H1 (cell line): Measurements from ENCODE around the gene AOPEP. TPM values are rescaled to one million over a fixed set of nuclear protein-coding genes. Genes with fewer than 3 reads are reported as not detected.

Experiments used
- CTCF ChIA-PET: fragments of 300-600 bp; sonication (Branson Sonifier 250); formaldehyde crosslinking; loops from one replicate; lab custom pipeline; 2021; ENCODE audit not compliant: partially characterized antibody; lab: Charles Lee
- POLR2A ChIA-PET: fragments of 300-600 bp; sonication (Branson Sonifier 250); formaldehyde crosslinking; loops from one replicate; lab custom pipeline; 2021; ENCODE audit warnings: inconsistent platforms; ENCODE audit not compliant: partially characterized antibody; lab: Charles Lee
- DNase-seq, 2 experiments: peaks; one replicate each; pipeline versions ENCODE4 v3.0.0 to v3.0.0-alpha.2; 2010 to 2022; ENCODE audit warnings: low spot score in 2 of 2, low read depth in 1 of 2, mixed read lengths in 1 of 2
- FAIRE-seq: peaks from 2 replicates; lab custom pipeline; 2011; peaks lifted over from hg19 to GRCh38; lab: Jason Lieb, UNC
- H2AFZ ChIP-seq: 2 replicates; pipeline ENCODE4 v1.8.1; 2012; ENCODE audit warnings: low read length, inconsistent platforms
- H2AK5ac ChIP-seq: 2 replicates; pipeline ENCODE4 v1.6.1; 2013; ENCODE audit warnings: low read depth, low read length
- H2BK120ac ChIP-seq: replicated peaks from 2 replicates; pipeline ENCODE3; 2013; ENCODE audit warnings: low read depth, low read length, inconsistent platforms
- H2BK12ac ChIP-seq: 2 replicates; pipeline ENCODE4 v1.6.1; 2013; ENCODE audit warnings: low read depth, low read length
- H2BK15ac ChIP-seq: 2 replicates; pipeline ENCODE4 v1.6.1; 2013; ENCODE audit warnings: low read length
- H2BK20ac ChIP-seq: 2 replicates; pipeline ENCODE4 v1.6.1; 2013; ENCODE audit warnings: low read length
- H2BK5ac ChIP-seq: 2 replicates; pipeline ENCODE4 v1.6.1; 2013; ENCODE audit warnings: low read depth, low read length
- H3K14ac ChIP-seq: 2 replicates; pipeline ENCODE4 v1.6.1; 2013; ENCODE audit warnings: inconsistent platforms; ENCODE audit not compliant: insufficient read length
- H3K18ac ChIP-seq: 2 replicates; pipeline ENCODE4 v1.6.1; 2013; ENCODE audit warnings: low read length; ENCODE audit errors: extremely low read depth
- H3K23ac ChIP-seq: 2 replicates; pipeline ENCODE4 v1.6.1; 2013; ENCODE audit warnings: inconsistent platforms; ENCODE audit not compliant: insufficient read length
- H3K23me2 ChIP-seq: 2 replicates; pipeline ENCODE4 v1.6.1; 2013; ENCODE audit warnings: low read depth, low read length
- H3K27ac ChIP-seq: 2 replicates; pipeline ENCODE4 v1.6.1; 2011; ENCODE audit warnings: low read depth, low read length, inconsistent platforms
- H3K27me3 ChIP-seq, 4 experiments: replicated peaks in 1 of 4; 1 replicate in 1 of 4; 2 replicates in 3 of 4; pipeline versions ENCODE4 v1.6.1 to v1.8.1; 2011 to 2013; ENCODE audit warnings: low read length in 3 of 4, mild to moderate bottlenecking in 3 of 4, inconsistent platforms in 2 of 4, mixed read lengths in 2 of 4, moderate library complexity in 1 of 4; ENCODE audit not compliant: control insufficient read depth in 3 of 4, insufficient read depth in 3 of 4; ENCODE audit errors: extremely low read depth in 1 of 4
- H3K36me3 ChIP-seq, 4 experiments: 2 replicates each; pipeline versions ENCODE4 v1.6.1 to v1.8.1; 2011 to 2013; ENCODE audit warnings: mild to moderate bottlenecking in 4 of 4, low read length in 3 of 4, moderate library complexity in 2 of 4, control low read depth in 1 of 4, inconsistent platforms in 1 of 4; ENCODE audit not compliant: insufficient read depth in 4 of 4, control insufficient read depth in 2 of 4
- H3K4ac ChIP-seq: replicated peaks from 2 replicates; pipeline ENCODE3; 2013; ENCODE audit warnings: low read length, low read depth, mixed read lengths, inconsistent platforms; ENCODE audit not compliant: insufficient read length
- H3K4me1 ChIP-seq, 4 experiments: replicated peaks in 1 of 4; 1 replicate in 1 of 4; 2 replicates in 3 of 4; pipeline versions ENCODE4 v1.6.1 to v1.8.1; 2011 to 2013; ENCODE audit warnings: low read length in 3 of 4, inconsistent platforms in 2 of 4, mixed read lengths in 1 of 4; ENCODE audit not compliant: insufficient read depth in 4 of 4, control insufficient read depth in 3 of 4
- H3K4me2 ChIP-seq, 2 experiments: 2 replicates each; pipeline versions ENCODE4 v1.6.1 to v1.8.1; 2011 to 2013; ENCODE audit warnings: low read depth in 2 of 2, low read length in 2 of 2, control low read depth in 1 of 2, inconsistent platforms in 1 of 2, mild to moderate bottlenecking in 1 of 2; ENCODE audit not compliant: insufficient read depth in 1 of 2
- H3K4me3 ChIP-seq, 4 experiments: fragments of 200-600, 300-600 bp in 1 of 4; sonication (generic), shearing (Covaris generic), sonication (Bioruptor Twin) in 1 of 4; 2 replicates each; pipeline versions ENCODE4 v1.5.1 to v1.8.1; 2011 to 2016; ENCODE audit warnings: low read length in 4 of 4, low read depth in 3 of 4, control low read depth in 2 of 4, inconsistent platforms in 2 of 4, mild to moderate bottlenecking in 2 of 4, mixed read lengths in 1 of 4, moderate library complexity in 1 of 4; ENCODE audit not compliant: insufficient read depth in 2 of 4; ENCODE audit errors: extremely low read depth in 1 of 4
- H3K56ac ChIP-seq: replicated peaks from 2 replicates; pipeline ENCODE3; 2013; ENCODE audit warnings: low read depth, mild to moderate bottlenecking, mixed read lengths, low read length, inconsistent platforms; ENCODE audit not compliant: insufficient read length
- H3K79me1 ChIP-seq: 2 replicates; pipeline ENCODE4 v1.6.1; 2013; ENCODE audit warnings: low read depth, low read length, control low read depth
- H3K79me2 ChIP-seq, 2 experiments: 2 replicates each; pipeline versions ENCODE4 v1.6.1 to v1.8.1; 2012 to 2013; ENCODE audit warnings: low read length in 2 of 2, mild to moderate bottlenecking in 2 of 2, inconsistent platforms in 1 of 2; ENCODE audit not compliant: insufficient read depth in 2 of 2, control insufficient read depth in 1 of 2
- H3K9ac ChIP-seq, 4 experiments: replicated peaks in 1 of 4; 1 replicate in 1 of 4; 2 replicates in 3 of 4; pipeline versions ENCODE4 v1.6.1 to v1.8.1; 2011 to 2013; ENCODE audit warnings: low read depth in 3 of 4, low read length in 3 of 4, control low read depth in 2 of 4, mild to moderate bottlenecking in 2 of 4, moderate library complexity in 2 of 4, inconsistent platforms in 1 of 4; ENCODE audit errors: extremely low read depth in 1 of 4
- H3K9me3 ChIP-seq, 2 experiments: 2 replicates each; pipeline versions ENCODE4 v1.6.1 to v1.8.1; 2012 to 2013; ENCODE audit warnings: mild to moderate bottlenecking in 2 of 2, moderate library complexity in 2 of 2, control low read depth in 1 of 2, inconsistent platforms in 1 of 2, low read depth in 1 of 2, low read length in 1 of 2, mixed read lengths in 1 of 2; ENCODE audit not compliant: insufficient read depth in 2 of 2
- H4K20me1 ChIP-seq, 2 experiments: replicated peaks in 1 of 2; 2 replicates each; pipeline versions ENCODE3 to v1.8.1; 2011 to 2013; ENCODE audit warnings: inconsistent platforms in 2 of 2, low read length in 2 of 2, mild to moderate bottlenecking in 1 of 2; ENCODE audit not compliant: insufficient read depth in 2 of 2, control insufficient read depth in 1 of 2
- H4K5ac ChIP-seq: 2 replicates; pipeline ENCODE4 v1.6.1; 2013; ENCODE audit warnings: low read length, low read depth, mixed read lengths, inconsistent platforms; ENCODE audit not compliant: insufficient read length
- H4K8ac ChIP-seq: 2 replicates; pipeline ENCODE4 v1.8.0; 2013; ENCODE audit warnings: mild to moderate bottlenecking, moderate library complexity, low read length, inconsistent platforms; ENCODE audit not compliant: insufficient read depth; ENCODE audit errors: extremely low read depth
- H4K91ac ChIP-seq: replicated peaks from 2 replicates; pipeline ENCODE3; 2013; ENCODE audit warnings: low read length, mixed read lengths, inconsistent platforms; ENCODE audit not compliant: insufficient read length
- BCL11A ChIP-seq, 2 experiments: IDR thresholded peaks; one replicate each; pipeline ENCODE4 v1.6.1; 2011; ENCODE audit warnings: low read depth in 2 of 2, low read length in 2 of 2, mild to moderate bottlenecking in 2 of 2
- CHD2 ChIP-seq: IDR thresholded peaks from 2 replicates; pipeline ENCODE4 v1.6.1; 2012; ENCODE audit warnings: low read length, improper control_type of control experiment
- EP300 ChIP-seq, 2 experiments: IDR thresholded peaks; 1 replicate in 1 of 2; 2 replicates in 1 of 2; pipeline ENCODE4 v1.6.1; 2011 to 2012; ENCODE audit warnings: low read depth in 2 of 2, low read length in 2 of 2, mild to moderate bottlenecking in 2 of 2, borderline replicate concordance in 1 of 2, inconsistent platforms in 1 of 2, moderate library complexity in 1 of 2
- EZH2 ChIP-seq: fragments of 200-600 bp; sonication (generic); IDR thresholded peaks from 2 replicates; pipeline ENCODE4 v1.7.1; 2012; ENCODE audit warnings: low read depth, mild to moderate bottlenecking, moderate library complexity, low read length, inconsistent platforms; ENCODE audit not compliant: severe bottlenecking
- GTF2F1 ChIP-seq: IDR thresholded peaks from 2 replicates; pipeline ENCODE4 v1.6.1; 2012; ENCODE audit warnings: low read depth, low read length, improper control_type of control experiment, borderline replicate concordance
- HDAC6 ChIP-seq: IDR thresholded peaks from one replicate; pipeline ENCODE4 v1.7.1; 2012; ENCODE audit warnings: low read depth, mild to moderate bottlenecking, inconsistent platforms, low read length, moderate library complexity
- JUND ChIP-seq: IDR thresholded peaks from 2 replicates; pipeline ENCODE4 v1.6.1; 2011; ENCODE audit warnings: mild to moderate bottlenecking, improper control_type of control experiment, low read length
- KDM4A ChIP-seq: IDR thresholded peaks from one replicate; pipeline ENCODE4 v1.7.1; 2012; ENCODE audit warnings: low read depth, mild to moderate bottlenecking, moderate library complexity, low read length, inconsistent platforms; ENCODE audit not compliant: severe bottlenecking
- MAFK ChIP-seq: IDR thresholded peaks from 2 replicates; pipeline ENCODE4 v1.6.1; 2012; ENCODE audit warnings: low read depth, mild to moderate bottlenecking, improper control_type of control experiment, low read length
- NANOG ChIP-seq: IDR thresholded peaks from 2 replicates; pipeline ENCODE4 v1.6.1; 2011; ENCODE audit warnings: low read length, low read depth, mild to moderate bottlenecking, inconsistent platforms; ENCODE audit not compliant: insufficient read depth, poor library complexity, severe bottlenecking
- NRF1 ChIP-seq: IDR thresholded peaks from 2 replicates; pipeline ENCODE4 v1.6.1; 2011; ENCODE audit warnings: mild to moderate bottlenecking, low read depth, low read length, improper control_type of control experiment
- POLR2A ChIP-seq, 2 experiments: IDR thresholded peaks; 1 replicate in 1 of 2; 2 replicates in 1 of 2; pipeline ENCODE4 v1.6.1; 2011; ENCODE audit warnings: low read depth in 2 of 2, low read length in 2 of 2, mild to moderate bottlenecking in 2 of 2; ENCODE audit errors: control extremely low read depth in 1 of 2
- RXRA ChIP-seq: IDR thresholded peaks from 2 replicates; pipeline ENCODE4 v1.6.1; 2011; ENCODE audit warnings: low read depth, mild to moderate bottlenecking, low read length, moderate library complexity; ENCODE audit not compliant: insufficient read depth
- SIX5 ChIP-seq: IDR thresholded peaks from 2 replicates; pipeline ENCODE4 v1.6.1; 2011; ENCODE audit warnings: mild to moderate bottlenecking, low read depth, low read length
- TBP ChIP-seq: IDR thresholded peaks from 2 replicates; pipeline ENCODE4 v1.6.1; 2011; ENCODE audit warnings: low read depth, low read length, improper control_type of control experiment
- WGBS, 2 experiments: shearing (Covaris generic) in 1 of 2; methylation state at CpG; one replicate each; pipeline versions ENCODE4 v1.1.6 to v1.1.7; 2013 to 2015; ENCODE audit warnings: low lambda C conversion rate in 2 of 2, mixed read lengths in 2 of 2, inconsistent platforms in 1 of 2, low coverage in 1 of 2, missing lambda C conversion rate in 1 of 2; ENCODE audit not compliant: insufficient replicate concordance in 2 of 2, insufficient coverage in 1 of 2, insufficient read length in 1 of 2; ENCODE audit errors: extremely low coverage in 1 of 2, missing lambda C conversion rate in 1 of 2; 5-methylcytosine and 5-hydroxymethylcytosine counted together
- polyA plus RNA-seq, 7 experiments: library from polyadenylated mRNA; depleted of rRNA in 3 of 7; stranded (reverse) in 5 of 7; unstranded in 2 of 7; fragments of >200 nt in 5 of 7; fragments of 200-250 nt in 2 of 7; gene quantifications; 1 replicate in 5 of 7; 2 replicates in 1 of 7; 4 replicates in 1 of 7; pipeline versions ENCODE4 v1.2.1 to v1.2.3, GENCODE V29; 2011 to 2013; ENCODE audit warnings: missing spikeins in 2 of 7, mixed read lengths in 2 of 7
- total RNA-seq: library from RNA; stranded (reverse); fragmentation: NEBNext Ultra II Directional; extraction: Animal tissue kit (Norgen Biotek cat#: 25700); gene quantifications from 2 replicates; pipeline ENCODE4 v1.2.1, GENCODE V29; 2021

The AOPEP gene
- total and polyA plus RNA-seq, 2 of the 8 experiments (the other 6 are each of a cell fraction or from before 2014, with no cell fraction given), result 6.1 to 14.3 TPM

GRCh38 chr9:95029720-95030119, 303.2 kb downstream of the AOPEP start:
- Histone ChIP-seq H3K79me1 (no peaks in the 10 kb centered on the region), H3K4me1 (no peaks in the 10 kb centered on the region; a peak in 1 of 7 replicates), H3K23me2 (no peaks in the 10 kb centered on the region), H3K27ac (no peak overlapping the region), H4K91ac (no peak overlapping the region), H3K4me3 (no peak overlapping the region), H3K56ac (no peak overlapping the region), H3K4me2 (no peak overlapping the region), H2BK15ac (no peak overlapping the region), H3K79me2 (no peaks in the 10 kb centered on the region), H3K4ac (no peak overlapping the region), H2BK120ac (no peak overlapping the region), H3K9ac (no peak overlapping the region), H3K18ac (no peak overlapping the region), H2AK5ac (no peak overlapping the region), H3K27me3 (no peaks in the 10 kb centered on the region), H3K9me3 (no peaks in the 10 kb centered on the region), H2BK12ac (no peak overlapping the region), H4K8ac (no peak overlapping the region), H3K14ac (no peak overlapping the region), H2BK5ac (no peak overlapping the region), H3K23ac (no peak overlapping the region), H2BK20ac (no peak overlapping the region), H4K20me1 (no peaks in the 10 kb centered on the region), H3K36me3 (no peaks in the 10 kb centered on the region), H4K5ac (no peak overlapping the region), H2AFZ (no peak overlapping the region)
- FAIRE-seq (no peak), DNase-seq (no peak)
- 91% methylated on average over 2 of the region's 2 CpGs; no CpG with 5 or more reads in 1 of the 2 experiments for WGBS, 2 experiments
- ChIA-PET CTCF (interaction anchor here (0.7 to 1.4 kb wide), 4 partner anchors 36 to 230 kb away, joined by 3 read pairs; no protein-coding TSS in a partner anchor), POLR2A (no interaction called here)
- no peak for TF ChIP-seq JUND
- no peak for TF ChIP-seq HDAC6
- no peak for TF ChIP-seq RXRA
- no peak for TF ChIP-seq NRF1
- no peak for TF ChIP-seq TBP
- no peak for TF ChIP-seq EP300 (IDR thresholded peaks at IDR 0.05; ENCODE audit: borderline replicate concordance in 1 of 2, low read depth in 2 of 2, low read length in 2 of 2)
- no peak for TF ChIP-seq EZH2
- no peak for TF ChIP-seq NANOG
- no peak for TF ChIP-seq KDM4A
- no peak for TF ChIP-seq BCL11A (IDR thresholded peaks at IDR 0.05; ENCODE audit: low read depth in 2 of 2, low read length in 2 of 2)
- TF ChIP-seq GTF2F1, result no peak
- TF ChIP-seq SIX5, result no peak
- no peak for TF ChIP-seq CHD2
- TF ChIP-seq POLR2A (IDR thresholded peaks at IDR 0.05; ENCODE audit: control extremely low read depth in 1 of 2, low read depth in 2 of 2, low read length in 2 of 2), result no peak
- no peak for TF ChIP-seq MAFK
